Glutamatergic neuron (in vitro differentiated cells): ENCODE results near the gene PTTG1. TPM values are rescaled to one million over a fixed set of nuclear protein-coding genes. Genes with fewer than 3 reads are reported as not detected.

Experiments
- DNase-seq: peaks from one replicate; pipeline ENCODE4 v3.0.0; 2022
- H3K27ac Mint-ChIP-seq: one replicate; pipeline ENCODE4 v1.8.0; 2020; ENCODE audit warnings: mild to moderate bottlenecking, mixed read lengths, inconsistent platforms; ENCODE audit not compliant: unreplicated experiment
- H3K27me3 Mint-ChIP-seq: one replicate; pipeline ENCODE4 v1.8.0; 2020; ENCODE audit warnings: mild to moderate bottlenecking, moderate library complexity, mixed read lengths, inconsistent platforms; ENCODE audit not compliant: unreplicated experiment
- H3K36me3 Mint-ChIP-seq: one replicate; pipeline ENCODE4 v1.8.0; 2020; ENCODE audit warnings: mild to moderate bottlenecking, mixed read lengths, inconsistent platforms; ENCODE audit not compliant: unreplicated experiment
- H3K4me1 Mint-ChIP-seq: one replicate; pipeline ENCODE4 v1.8.0; 2020; ENCODE audit warnings: mild to moderate bottlenecking, low read depth, mixed read lengths, inconsistent platforms; ENCODE audit not compliant: unreplicated experiment
- H3K4me3 Mint-ChIP-seq: one replicate; pipeline ENCODE4 v1.8.0; 2020; ENCODE audit warnings: mild to moderate bottlenecking, mixed read lengths, inconsistent platforms; ENCODE audit not compliant: unreplicated experiment
- H3K9me3 Mint-ChIP-seq: one replicate; pipeline ENCODE4 v1.8.0; 2020; ENCODE audit warnings: mild to moderate bottlenecking, moderate library complexity, mixed read lengths, inconsistent platforms; ENCODE audit not compliant: unreplicated experiment
- total RNA-seq: library from RNA; stranded (reverse); fragmentation: NEBNext Ultra II Directional; extraction: Animal tissue kit (Norgen Biotek cat#: 25700); gene quantifications from one replicate; pipeline ENCODE4 v1.2.1, GENCODE V29; 2021; ENCODE audit not compliant: unreplicated experiment
- TF ChIP-seq, protein P1 (sequence below): fragments of 200-600 bp; sonication (generic); IDR thresholded peaks from one replicate; pipeline ENCODE4 v1.5.0; 2021; ENCODE audit not compliant: partially characterized antibody, unreplicated experiment

Gene PTTG1
- total RNA-seq, 1 donor from 2014 or later: 25.3 TPM

DNA sequence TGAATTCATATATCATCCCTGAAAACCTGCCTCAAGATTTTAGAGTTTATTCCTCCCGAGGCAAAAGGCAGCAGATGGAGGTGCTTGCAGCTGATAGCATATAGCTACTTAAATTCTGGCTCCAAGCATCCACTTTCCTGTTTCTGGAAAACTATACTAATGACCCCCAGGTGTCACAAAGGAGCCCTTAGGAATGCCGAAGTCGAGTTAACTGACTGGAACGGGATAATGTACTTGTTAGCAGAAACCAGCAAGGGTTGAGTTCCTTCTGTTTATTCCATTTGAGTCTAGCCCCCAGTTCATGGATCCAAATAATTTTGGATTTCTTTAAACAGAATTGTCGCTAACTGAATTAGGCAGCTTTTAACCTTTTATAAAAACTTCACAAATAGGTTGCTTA, 44.5 kb downstream of the PTTG1 start:
- Mint-ChIP-seq H3K36me3 (no peaks in the 10 kb centered on the region), H3K27me3 (no peaks in the 10 kb centered on the region), H3K9me3 (no peaks in the 10 kb centered on the region), H3K4me3 (no peak overlapping the region), H3K27ac (no peak overlapping the region), H3K4me1 (no peaks in the 10 kb centered on the region)
- no peak for DNase-seq
- TF ChIP-seq, protein P1, sequence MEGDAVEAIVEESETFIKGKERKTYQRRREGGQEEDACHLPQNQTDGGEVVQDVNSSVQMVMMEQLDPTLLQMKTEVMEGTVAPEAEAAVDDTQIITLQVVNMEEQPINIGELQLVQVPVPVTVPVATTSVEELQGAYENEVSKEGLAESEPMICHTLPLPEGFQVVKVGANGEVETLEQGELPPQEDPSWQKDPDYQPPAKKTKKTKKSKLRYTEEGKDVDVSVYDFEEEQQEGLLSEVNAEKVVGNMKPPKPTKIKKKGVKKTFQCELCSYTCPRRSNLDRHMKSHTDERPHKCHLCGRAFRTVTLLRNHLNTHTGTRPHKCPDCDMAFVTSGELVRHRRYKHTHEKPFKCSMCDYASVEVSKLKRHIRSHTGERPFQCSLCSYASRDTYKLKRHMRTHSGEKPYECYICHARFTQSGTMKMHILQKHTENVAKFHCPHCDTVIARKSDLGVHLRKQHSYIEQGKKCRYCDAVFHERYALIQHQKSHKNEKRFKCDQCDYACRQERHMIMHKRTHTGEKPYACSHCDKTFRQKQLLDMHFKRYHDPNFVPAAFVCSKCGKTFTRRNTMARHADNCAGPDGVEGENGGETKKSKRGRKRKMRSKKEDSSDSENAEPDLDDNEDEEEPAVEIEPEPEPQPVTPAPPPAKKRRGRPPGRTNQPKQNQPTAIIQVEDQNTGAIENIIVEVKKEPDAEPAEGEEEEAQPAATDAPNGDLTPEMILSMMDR: no peak

DNA sequence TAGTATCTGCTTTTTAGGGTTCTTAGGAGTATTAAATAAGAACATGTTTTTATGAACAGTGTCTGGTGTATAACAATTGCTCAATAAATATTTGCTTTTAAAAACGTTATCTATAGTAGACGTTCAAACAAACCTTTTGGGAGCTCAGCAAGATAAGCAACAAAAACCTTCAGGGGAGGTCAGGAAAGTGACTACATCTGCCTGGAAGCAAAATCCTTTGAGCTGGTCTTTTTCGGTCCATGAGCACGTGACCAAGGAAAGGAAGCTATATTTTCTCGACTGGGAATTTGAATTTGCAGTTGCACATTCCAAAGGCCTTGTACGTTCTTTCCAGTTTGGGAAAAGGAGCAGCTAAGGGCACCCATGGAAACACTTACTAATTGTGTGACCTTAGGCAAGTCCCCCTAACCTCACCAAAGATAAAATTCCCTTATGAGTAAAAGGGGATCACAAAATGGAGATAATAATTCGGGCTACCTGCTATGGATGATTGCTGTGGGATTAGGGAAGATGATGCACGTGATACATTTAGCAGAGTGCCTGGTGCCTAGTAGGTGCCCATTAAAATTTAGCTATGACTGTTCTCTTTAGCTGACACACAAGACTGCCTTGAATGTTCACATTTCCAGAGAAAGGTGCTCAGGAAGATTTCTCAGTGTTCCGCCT, 45.4 kb downstream of the PTTG1 start:
- no peaks in the 10 kb centered on the region for H3K36me3 Mint-ChIP-seq
- no peaks in the 10 kb centered on the region for H3K27me3 Mint-ChIP-seq
- H3K27ac Mint-ChIP-seq: no peak overlapping the region
- no peak overlapping the region for H3K4me3 Mint-ChIP-seq
- no peak for DNase-seq
- no peaks in the 10 kb centered on the region for H3K9me3 Mint-ChIP-seq
- TF ChIP-seq, protein P1: no peak
- no peaks in the 10 kb centered on the region for H3K4me1 Mint-ChIP-seq

DNA sequence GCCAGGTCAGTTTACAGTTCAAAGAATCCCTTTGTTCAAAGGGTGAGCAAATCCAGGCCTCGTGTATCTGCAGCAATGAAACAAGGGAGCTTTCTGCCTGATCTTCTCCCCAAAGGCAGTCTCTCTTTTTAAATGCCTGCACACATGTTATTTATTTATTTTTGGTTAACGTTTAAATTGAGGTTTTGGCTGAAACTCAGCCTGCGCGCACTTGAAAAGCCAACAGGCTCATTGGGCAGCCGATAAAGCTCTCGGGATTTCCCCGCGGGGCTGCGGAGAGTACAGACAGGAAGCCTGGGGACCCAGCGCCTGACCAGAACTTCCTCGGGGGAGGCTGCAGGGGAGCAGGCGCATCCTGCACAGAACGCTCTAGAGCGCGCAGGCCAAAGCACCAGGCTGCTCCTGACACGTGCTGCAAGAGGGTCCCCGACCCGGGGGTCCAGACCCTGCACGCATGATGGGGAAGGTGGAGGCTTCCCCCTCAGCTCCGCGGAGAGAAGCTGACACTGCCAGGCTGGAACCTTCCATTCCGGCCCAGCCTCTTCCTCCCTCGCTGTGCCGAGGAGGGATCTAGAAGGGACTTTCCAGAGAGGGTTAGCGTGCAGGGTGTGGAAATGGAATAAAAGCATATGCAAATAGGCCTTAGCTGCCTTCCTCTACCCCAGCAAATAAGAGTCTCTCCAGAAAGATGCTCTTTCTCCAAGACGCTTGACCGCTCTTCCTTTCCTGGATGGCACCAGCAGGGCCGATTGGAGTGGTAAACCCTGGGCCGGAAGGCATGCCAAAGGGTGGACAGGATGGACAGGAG, 46.1 kb downstream of the PTTG1 start:
- peak; percentile 34 for DNase-seq
- H3K27me3 Mint-ChIP-seq: no peaks in the 10 kb centered on the region
- TF ChIP-seq, protein P1: no peak
- H3K4me1 Mint-ChIP-seq: no peaks in the 10 kb centered on the region
- no peaks in the 10 kb centered on the region for H3K9me3 Mint-ChIP-seq
- H3K36me3 Mint-ChIP-seq: no peaks in the 10 kb centered on the region
- H3K4me3 Mint-ChIP-seq: no peak overlapping the region
- H3K27ac Mint-ChIP-seq: no peak overlapping the region

DNA sequence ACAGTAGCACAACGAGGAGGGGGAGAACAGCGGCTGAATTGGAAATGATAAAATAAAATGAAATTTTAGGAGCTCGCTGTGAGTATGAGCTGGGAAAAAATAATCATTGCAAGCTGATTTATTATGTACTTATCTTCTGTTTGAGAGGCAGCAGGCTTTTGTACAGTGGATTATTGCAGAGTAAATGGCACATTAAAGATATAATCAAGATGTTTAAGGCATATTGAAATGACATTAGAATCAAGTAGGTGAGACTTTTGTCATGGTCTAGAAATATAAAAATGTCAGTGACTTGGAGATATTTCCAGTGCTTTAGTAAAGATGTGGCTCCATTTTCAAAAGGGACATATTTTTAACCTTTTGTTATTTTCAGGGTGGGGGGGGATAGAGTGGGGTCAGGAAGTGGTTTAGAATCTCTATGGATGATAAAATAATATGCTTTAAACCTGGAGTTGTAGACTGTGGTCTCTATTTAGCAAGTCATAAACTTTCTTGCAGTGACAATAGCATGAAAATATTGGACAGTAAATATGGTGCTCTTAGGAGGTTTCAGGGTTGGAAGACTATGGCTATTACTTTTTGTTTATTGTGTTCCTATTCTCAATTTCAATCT, 46.8 kb downstream of the PTTG1 start:
- TF ChIP-seq, protein P1: no peak
- Mint-ChIP-seq H3K36me3 (no peaks in the 10 kb centered on the region), H3K4me3 (no peak overlapping the region), H3K27ac (no peak overlapping the region), H3K9me3 (no peaks in the 10 kb centered on the region), H3K4me1 (no peaks in the 10 kb centered on the region), H3K27me3 (no peaks in the 10 kb centered on the region)
- no peak for DNase-seq
